ENCODE data around the gene PLA1A. TPM values are rescaled to one million over a fixed set of nuclear protein-coding genes. Genes with fewer than 3 reads are reported as not detected.

Gene PLA1A
- total and polyA plus RNA-seq, 2 donors (not counting 3 experiments of a cell fraction or from before 2014, with no cell fraction given), result 0.07 TPM; not detected in 1

GRCh38 chr3:119641416-119641815 is 43.7 kb downstream of the PLA1A start:
- dilution Hi-C loops (cut with MboI; ENCODE audit: extremely low pct_ligation_motif_present, low sequenced_read_pairs) (no loop called here), intact Hi-C loops (cut with micrococcal nuclease) (no loop called here)
- Histone ChIP-seq H3K27me3 (ENCODE audit: control insufficient read depth in 2 of 2, insufficient read depth in 2 of 2, low read length in 2 of 2) (no peaks in the 10 kb centered on the region), H3K4me2 (ENCODE audit: insufficient read depth, low read length) (no peak overlapping the region), H3K4me1 (ENCODE audit: control insufficient read depth, extremely low read depth, insufficient read depth, low read length) (peaks cover 27% of the 10 kb centered on the region), H3K9me3 (replicated peaks; ENCODE audit: control insufficient read depth, insufficient read depth, low read length) (no peaks in the 10 kb centered on the region), H4K20me1 (replicated peaks; ENCODE audit: control insufficient read depth, extremely low read depth, insufficient read depth, low read length) (no peaks in the 10 kb centered on the region), H3K9ac (replicated peaks; ENCODE audit: extremely low read depth, insufficient read depth, low read length) (no peak overlapping the region), H2AFZ (ENCODE audit: low read depth, low read length) (no peak overlapping the region), H3K79me2 (ENCODE audit: control insufficient read depth, insufficient read depth, low read length) (no peaks in the 10 kb centered on the region), H3K27ac (ENCODE audit: insufficient read depth, low read depth, low read length) (no peak overlapping the region), H3K36me3 (ENCODE audit: control insufficient read depth in 2 of 2, extremely low read depth in 1 of 2, insufficient read depth in 2 of 2, low read length in 2 of 2) (no peaks in the 10 kb centered on the region), H3K9me1 (replicated peaks; ENCODE audit: control insufficient read depth, extremely low read depth, insufficient read depth, low read length) (no peaks in the 10 kb centered on the region), H3K4me3 (replicated peaks in 1 of 3; ENCODE audit: insufficient read depth in 1 of 3, low read depth in 1 of 3, low read length in 3 of 3) (no peak overlapping the region)
- TF ChIP-seq FOS (IDR thresholded peaks at IDR 0.05; ENCODE audit: borderline replicate concordance, insufficient read depth, low read length) (no peak), MAX (IDR thresholded peaks at IDR 0.05; ENCODE audit: insufficient read depth, insufficient read length) (no peak), POLR2AphosphoS5 (IDR thresholded peaks at IDR 0.05; ENCODE audit: insufficient read depth, low read depth, low read length) (no peak), JUN (IDR thresholded peaks at IDR 0.05; ENCODE audit: borderline replicate concordance, insufficient read depth, insufficient read length, low read depth) (no peak), GATA2 (IDR thresholded peaks at IDR 0.05; ENCODE audit: insufficient read depth, insufficient read length, low read depth, low read length) (no peak), EZH2 (IDR thresholded peaks at IDR 0.05; ENCODE audit: borderline replicate concordance, low read depth, low read length, severe bottlenecking) (no peak), MYC (IDR thresholded peaks at IDR 0.05; ENCODE audit: low read depth, low read length) (no peak), POLR2A (IDR thresholded peaks at IDR 0.05; ENCODE audit: low read depth, low read length) (no peak)
- TF ChIP-seq, protein P1, sequence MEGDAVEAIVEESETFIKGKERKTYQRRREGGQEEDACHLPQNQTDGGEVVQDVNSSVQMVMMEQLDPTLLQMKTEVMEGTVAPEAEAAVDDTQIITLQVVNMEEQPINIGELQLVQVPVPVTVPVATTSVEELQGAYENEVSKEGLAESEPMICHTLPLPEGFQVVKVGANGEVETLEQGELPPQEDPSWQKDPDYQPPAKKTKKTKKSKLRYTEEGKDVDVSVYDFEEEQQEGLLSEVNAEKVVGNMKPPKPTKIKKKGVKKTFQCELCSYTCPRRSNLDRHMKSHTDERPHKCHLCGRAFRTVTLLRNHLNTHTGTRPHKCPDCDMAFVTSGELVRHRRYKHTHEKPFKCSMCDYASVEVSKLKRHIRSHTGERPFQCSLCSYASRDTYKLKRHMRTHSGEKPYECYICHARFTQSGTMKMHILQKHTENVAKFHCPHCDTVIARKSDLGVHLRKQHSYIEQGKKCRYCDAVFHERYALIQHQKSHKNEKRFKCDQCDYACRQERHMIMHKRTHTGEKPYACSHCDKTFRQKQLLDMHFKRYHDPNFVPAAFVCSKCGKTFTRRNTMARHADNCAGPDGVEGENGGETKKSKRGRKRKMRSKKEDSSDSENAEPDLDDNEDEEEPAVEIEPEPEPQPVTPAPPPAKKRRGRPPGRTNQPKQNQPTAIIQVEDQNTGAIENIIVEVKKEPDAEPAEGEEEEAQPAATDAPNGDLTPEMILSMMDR (IDR thresholded peaks at IDR 0.05; ENCODE audit: extremely low read depth in 1 of 2, insufficient read depth in 1 of 2, low read depth in 1 of 2, low read length in 2 of 2), result no peak
- BruUV-seq (replicated peaks), result no TSS peak
- no peak for DNase-seq (ENCODE audit: low read depth, low spot score)
- POLR2A ChIA-PET, result interaction anchor here (0.7 kb wide), 1 partner anchor 105 kb away, joined by 4 read pairs; no protein-coding TSS in a partner anchor
- CTCF ChIA-PET, result interaction anchor here (1.5 kb wide), 1 partner anchor 15 kb away, joined by 3 read pairs; no protein-coding TSS in a partner anchor
- FAIRE-seq, result no peak

Data from endothelial cell of umbilical vein (primary cell).